ENCODE measurements around the gene HAAO. TPM values are rescaled to one million over a fixed set of nuclear protein-coding genes. Genes with fewer than 3 reads are reported as not detected.

The HAAO gene
- total RNA-seq, 1 experiment from 2014 or later = 8.0 TPM

DNA sequence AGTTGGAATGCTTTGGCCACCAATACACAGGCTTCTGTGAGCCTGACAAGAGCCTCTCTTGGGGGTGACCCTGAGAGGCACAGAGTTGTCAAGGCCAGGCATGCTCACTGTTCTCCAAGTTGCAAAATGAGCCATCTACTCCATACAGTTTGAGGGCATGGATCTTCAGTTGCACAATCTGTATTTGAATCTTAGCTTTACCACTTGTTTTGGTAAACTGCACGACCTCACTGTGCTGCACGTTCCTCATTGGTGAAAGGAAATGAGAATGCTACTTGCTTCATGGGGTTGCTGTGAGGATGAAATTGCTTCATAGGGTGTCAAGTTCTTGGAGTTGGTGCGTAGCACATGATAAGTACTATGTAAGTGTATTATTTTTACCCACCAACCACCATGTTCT lies 12.0 kb upstream of the HAAO start:
- no peak for DNase-seq (ENCODE audit: low spot score)
- ChIA-PET POLR2A (no interaction called here), CTCF (no interaction called here)
- Mint-ChIP-seq H3K4me1 (peaks cover 13% of the 10 kb centered on the region), H3K27ac (no peak overlapping the region), H3K27me3 (ENCODE audit: low read depth) (peaks cover 3% of the 10 kb centered on the region; the same call in 1 of the 2 replicates), H3K9me3 (no peaks in the 10 kb centered on the region), H3K4me3 (no peak overlapping the region), H3K36me3 (no peaks in the 10 kb centered on the region)
- TF ChIP-seq ZBTB21 (CRISPR knock-in tag; IDR thresholded peaks at IDR 0.05; ENCODE audit: borderline replicate concordance) (no peak), ZNF423 (CRISPR knock-in tag; IDR thresholded peaks at IDR 0.05) (no peak), MXD4 (CRISPR knock-in tag; IDR thresholded peaks at IDR 0.05; ENCODE audit: borderline replicate concordance) (no peak), ZNF396 (CRISPR knock-in tag; IDR thresholded peaks at IDR 0.05; ENCODE audit: borderline replicate concordance) (no peak), ZNF219 (CRISPR knock-in tag; IDR thresholded peaks at IDR 0.05; ENCODE audit: borderline replicate concordance) (no peak), ATF1 (CRISPR knock-in tag; IDR thresholded peaks at IDR 0.05) (no peak), ZNF121 (CRISPR knock-in tag; IDR thresholded peaks at IDR 0.05) (no peak), KAT7 (CRISPR knock-in tag; IDR thresholded peaks at IDR 0.05; ENCODE audit: borderline replicate concordance) (no peak), FOXP1 (CRISPR knock-in tag; IDR thresholded peaks at IDR 0.05; ENCODE audit: borderline replicate concordance) (no peak), NR2C2 (CRISPR knock-in tag; IDR thresholded peaks at IDR 0.05) (no peak), ESRRA (CRISPR knock-in tag; IDR thresholded peaks at IDR 0.05; ENCODE audit: borderline replicate concordance) (no peak)
- TF ChIP-seq, protein P1, sequence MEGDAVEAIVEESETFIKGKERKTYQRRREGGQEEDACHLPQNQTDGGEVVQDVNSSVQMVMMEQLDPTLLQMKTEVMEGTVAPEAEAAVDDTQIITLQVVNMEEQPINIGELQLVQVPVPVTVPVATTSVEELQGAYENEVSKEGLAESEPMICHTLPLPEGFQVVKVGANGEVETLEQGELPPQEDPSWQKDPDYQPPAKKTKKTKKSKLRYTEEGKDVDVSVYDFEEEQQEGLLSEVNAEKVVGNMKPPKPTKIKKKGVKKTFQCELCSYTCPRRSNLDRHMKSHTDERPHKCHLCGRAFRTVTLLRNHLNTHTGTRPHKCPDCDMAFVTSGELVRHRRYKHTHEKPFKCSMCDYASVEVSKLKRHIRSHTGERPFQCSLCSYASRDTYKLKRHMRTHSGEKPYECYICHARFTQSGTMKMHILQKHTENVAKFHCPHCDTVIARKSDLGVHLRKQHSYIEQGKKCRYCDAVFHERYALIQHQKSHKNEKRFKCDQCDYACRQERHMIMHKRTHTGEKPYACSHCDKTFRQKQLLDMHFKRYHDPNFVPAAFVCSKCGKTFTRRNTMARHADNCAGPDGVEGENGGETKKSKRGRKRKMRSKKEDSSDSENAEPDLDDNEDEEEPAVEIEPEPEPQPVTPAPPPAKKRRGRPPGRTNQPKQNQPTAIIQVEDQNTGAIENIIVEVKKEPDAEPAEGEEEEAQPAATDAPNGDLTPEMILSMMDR (IDR thresholded peaks at IDR 0.05) = no peak
- TF ChIP-seq, protein P2, sequence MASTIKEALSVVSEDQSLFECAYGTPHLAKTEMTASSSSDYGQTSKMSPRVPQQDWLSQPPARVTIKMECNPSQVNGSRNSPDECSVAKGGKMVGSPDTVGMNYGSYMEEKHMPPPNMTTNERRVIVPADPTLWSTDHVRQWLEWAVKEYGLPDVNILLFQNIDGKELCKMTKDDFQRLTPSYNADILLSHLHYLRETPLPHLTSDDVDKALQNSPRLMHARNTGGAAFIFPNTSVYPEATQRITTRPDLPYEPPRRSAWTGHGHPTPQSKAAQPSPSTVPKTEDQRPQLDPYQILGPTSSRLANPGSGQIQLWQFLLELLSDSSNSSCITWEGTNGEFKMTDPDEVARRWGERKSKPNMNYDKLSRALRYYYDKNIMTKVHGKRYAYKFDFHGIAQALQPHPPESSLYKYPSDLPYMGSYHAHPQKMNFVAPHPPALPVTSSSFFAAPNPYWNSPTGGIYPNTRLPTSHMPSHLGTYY (CRISPR knock-in tag; IDR thresholded peaks at IDR 0.05) = no peak
- TF ChIP-seq, protein P3, sequence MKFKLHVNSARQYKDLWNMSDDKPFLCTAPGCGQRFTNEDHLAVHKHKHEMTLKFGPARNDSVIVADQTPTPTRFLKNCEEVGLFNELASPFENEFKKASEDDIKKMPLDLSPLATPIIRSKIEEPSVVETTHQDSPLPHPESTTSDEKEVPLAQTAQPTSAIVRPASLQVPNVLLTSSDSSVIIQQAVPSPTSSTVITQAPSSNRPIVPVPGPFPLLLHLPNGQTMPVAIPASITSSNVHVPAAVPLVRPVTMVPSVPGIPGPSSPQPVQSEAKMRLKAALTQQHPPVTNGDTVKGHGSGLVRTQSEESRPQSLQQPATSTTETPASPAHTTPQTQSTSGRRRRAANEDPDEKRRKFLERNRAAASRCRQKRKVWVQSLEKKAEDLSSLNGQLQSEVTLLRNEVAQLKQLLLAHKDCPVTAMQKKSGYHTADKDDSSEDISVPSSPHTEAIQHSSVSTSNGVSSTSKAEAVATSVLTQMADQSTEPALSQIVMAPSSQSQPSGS (CRISPR knock-in tag; IDR thresholded peaks at IDR 0.05; ENCODE audit: borderline replicate concordance, low read depth) = no peak
- TF ChIP-seq, protein P4, sequence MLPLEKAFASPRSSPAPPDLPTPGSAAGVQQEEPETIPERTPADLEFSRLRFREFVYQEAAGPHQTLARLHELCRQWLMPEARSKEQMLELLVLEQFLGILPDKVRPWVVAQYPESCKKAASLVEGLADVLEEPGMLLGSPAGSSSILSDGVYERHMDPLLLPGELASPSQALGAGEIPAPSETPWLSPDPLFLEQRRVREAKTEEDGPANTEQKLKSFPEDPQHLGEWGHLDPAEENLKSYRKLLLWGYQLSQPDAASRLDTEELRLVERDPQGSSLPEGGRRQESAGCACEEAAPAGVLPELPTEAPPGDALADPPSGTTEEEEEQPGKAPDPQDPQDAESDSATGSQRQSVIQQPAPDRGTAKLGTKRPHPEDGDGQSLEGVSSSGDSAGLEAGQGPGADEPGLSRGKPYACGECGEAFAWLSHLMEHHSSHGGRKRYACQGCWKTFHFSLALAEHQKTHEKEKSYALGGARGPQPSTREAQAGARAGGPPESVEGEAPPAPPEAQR (CRISPR knock-in tag; IDR thresholded peaks at IDR 0.05) = no peak
- ATAC-seq = no peak

DNA sequence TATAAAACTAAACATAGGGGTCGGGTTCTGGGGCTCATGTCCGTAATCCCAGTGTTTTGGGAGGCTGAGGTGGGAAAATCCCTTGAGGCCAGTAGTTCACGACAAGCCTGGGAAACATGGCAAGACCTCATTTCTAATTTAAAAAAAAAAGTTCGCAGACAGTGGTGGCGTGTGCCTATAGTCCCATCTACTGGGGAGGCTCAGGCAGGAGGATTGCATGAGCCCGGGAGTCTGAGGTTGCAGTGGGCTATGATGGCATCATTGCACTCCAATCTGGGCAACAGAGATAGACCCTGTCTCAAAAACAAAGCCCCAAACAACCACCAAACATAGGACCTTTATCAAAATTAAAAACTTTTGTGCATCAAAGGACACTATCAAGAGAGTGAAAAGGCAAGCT lies 9.8 kb upstream of the HAAO start:
- H3K4me3 Mint-ChIP-seq = no peak overlapping the region
- H3K27ac Mint-ChIP-seq = no peak overlapping the region
- H3K36me3 Mint-ChIP-seq = 0 out of 2 replicates have a peak, but pooled peaks cover 3% of the 10 kb centered on the region
- TF ChIP-seq GTF2I (CRISPR knock-in tag; conservative IDR thresholded peaks at IDR 0.05) (no peak), NFATC4 (CRISPR knock-in tag; IDR thresholded peaks at IDR 0.05) (no peak), FOXP1 (CRISPR knock-in tag; IDR thresholded peaks at IDR 0.05; ENCODE audit: borderline replicate concordance) (no peak), FOXJ3 (CRISPR knock-in tag; IDR thresholded peaks at IDR 0.05; ENCODE audit: borderline replicate concordance) (no peak), NR3C1 (CRISPR knock-in tag; conservative IDR thresholded peaks at IDR 0.05; ENCODE audit: low read depth) (no peak)
- TF ChIP-seq, protein P5, sequence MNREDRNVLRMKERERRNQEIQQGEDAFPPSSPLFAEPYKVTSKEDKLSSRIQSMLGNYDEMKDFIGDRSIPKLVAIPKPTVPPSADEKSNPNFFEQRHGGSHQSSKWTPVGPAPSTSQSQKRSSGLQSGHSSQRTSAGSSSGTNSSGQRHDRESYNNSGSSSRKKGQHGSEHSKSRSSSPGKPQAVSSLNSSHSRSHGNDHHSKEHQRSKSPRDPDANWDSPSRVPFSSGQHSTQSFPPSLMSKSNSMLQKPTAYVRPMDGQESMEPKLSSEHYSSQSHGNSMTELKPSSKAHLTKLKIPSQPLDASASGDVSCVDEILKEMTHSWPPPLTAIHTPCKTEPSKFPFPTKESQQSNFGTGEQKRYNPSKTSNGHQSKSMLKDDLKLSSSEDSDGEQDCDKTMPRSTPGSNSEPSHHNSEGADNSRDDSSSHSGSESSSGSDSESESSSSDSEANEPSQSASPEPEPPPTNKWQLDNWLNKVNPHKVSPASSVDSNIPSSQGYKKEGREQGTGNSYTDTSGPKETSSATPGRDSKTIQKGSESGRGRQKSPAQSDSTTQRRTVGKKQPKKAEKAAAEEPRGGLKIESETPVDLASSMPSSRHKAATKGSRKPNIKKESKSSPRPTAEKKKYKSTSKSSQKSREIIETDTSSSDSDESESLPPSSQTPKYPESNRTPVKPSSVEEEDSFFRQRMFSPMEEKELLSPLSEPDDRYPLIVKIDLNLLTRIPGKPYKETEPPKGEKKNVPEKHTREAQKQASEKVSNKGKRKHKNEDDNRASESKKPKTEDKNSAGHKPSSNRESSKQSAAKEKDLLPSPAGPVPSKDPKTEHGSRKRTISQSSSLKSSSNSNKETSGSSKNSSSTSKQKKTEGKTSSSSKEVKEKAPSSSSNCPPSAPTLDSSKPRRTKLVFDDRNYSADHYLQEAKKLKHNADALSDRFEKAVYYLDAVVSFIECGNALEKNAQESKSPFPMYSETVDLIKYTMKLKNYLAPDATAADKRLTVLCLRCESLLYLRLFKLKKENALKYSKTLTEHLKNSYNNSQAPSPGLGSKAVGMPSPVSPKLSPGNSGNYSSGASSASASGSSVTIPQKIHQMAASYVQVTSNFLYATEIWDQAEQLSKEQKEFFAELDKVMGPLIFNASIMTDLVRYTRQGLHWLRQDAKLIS (CRISPR knock-in tag; IDR thresholded peaks at IDR 0.05; ENCODE audit: borderline replicate concordance) = no peak
- TF ChIP-seq, protein P6, sequence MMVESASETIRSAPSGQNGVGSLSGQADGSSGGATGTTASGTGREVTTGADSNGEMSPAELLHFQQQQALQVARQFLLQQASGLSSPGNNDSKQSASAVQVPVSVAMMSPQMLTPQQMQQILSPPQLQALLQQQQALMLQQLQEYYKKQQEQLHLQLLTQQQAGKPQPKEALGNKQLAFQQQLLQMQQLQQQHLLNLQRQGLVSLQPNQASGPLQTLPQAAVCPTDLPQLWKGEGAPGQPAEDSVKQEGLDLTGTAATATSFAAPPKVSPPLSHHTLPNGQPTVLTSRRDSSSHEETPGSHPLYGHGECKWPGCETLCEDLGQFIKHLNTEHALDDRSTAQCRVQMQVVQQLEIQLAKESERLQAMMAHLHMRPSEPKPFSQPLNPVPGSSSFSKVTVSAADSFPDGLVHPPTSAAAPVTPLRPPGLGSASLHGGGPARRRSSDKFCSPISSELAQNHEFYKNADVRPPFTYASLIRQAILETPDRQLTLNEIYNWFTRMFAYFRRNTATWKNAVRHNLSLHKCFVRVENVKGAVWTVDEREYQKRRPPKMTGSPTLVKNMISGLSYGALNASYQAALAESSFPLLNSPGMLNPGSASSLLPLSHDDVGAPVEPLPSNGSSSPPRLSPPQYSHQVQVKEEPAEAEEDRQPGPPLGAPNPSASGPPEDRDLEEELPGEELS (CRISPR knock-in tag; IDR thresholded peaks at IDR 0.05) = no peak
- no peak for DNase-seq (ENCODE audit: low spot score)
- peaks cover 3% of the 10 kb centered on the region; the same call in 1 of the 2 replicates for H3K4me1 Mint-ChIP-seq
- CTCF ChIA-PET = no interaction called here
- ATAC-seq = no peak
- H3K27me3 Mint-ChIP-seq (ENCODE audit: low read depth) = 0 out of 2 replicates have a peak, but pooled peaks cover 3% of the 10 kb centered on the region
- H3K9me3 Mint-ChIP-seq = peaks cover 4% of the 10 kb centered on the region
- POLR2A ChIA-PET = no interaction called here

All from WTC11 (cell line).